ENCODE results near the gene ERICH3. TPM values are rescaled to one million over a fixed set of nuclear protein-coding genes. Genes with fewer than 3 reads are reported as not detected.

ERICH3 gene
- total and polyA plus RNA-seq, 9 of the 15 experiments (the other 6 are each of a cell fraction or from before 2014, with no cell fraction given), result not detected

GRCh38 chr1:74713849-74714248 lies 40.3 kb upstream of the ERICH3 start:
- intact Hi-C loops (cut with micrococcal nuclease), result no loop called here
- H3K79me2 ChIP-seq (ENCODE audit: control insufficient read depth, insufficient read depth, low read length), result no peaks in the 10 kb centered on the region
- DNase-seq (ENCODE audit: extremely low read depth in 1 of 4, low spot score in 3 of 4) (no peak), ATAC-seq (no peak), FAIRE-seq (no peak)
- ChIA-PET CTCF (ENCODE audit: low intra/inter-chr PET ratio) (no interaction called here), POLR2A (no interaction called here)
- H3K4me1 ChIP-seq (replicated peaks in 1 of 2; ENCODE audit: control insufficient read depth in 2 of 2, insufficient read depth in 2 of 2, low read length in 2 of 2), result no peaks in the 10 kb centered on the region
- H4K20me1 ChIP-seq (replicated peaks; ENCODE audit: control insufficient read depth, insufficient read depth, low read length), result no peaks in the 10 kb centered on the region
- no peak overlapping the region for H3K4me2 ChIP-seq (ENCODE audit: insufficient read depth, low read length)
- no peaks in the 10 kb centered on the region for H3K9me1 ChIP-seq (ENCODE audit: control insufficient read depth, insufficient read depth, low read length)
- TF ChIP-seq DACH1 (IDR thresholded peaks at IDR 0.05; ENCODE audit: partially characterized antibody) (no peak), SREBF1 (IDR thresholded peaks at IDR 0.05; ENCODE audit: borderline replicate concordance, low read depth, low read length) (no peak), AFF1 (IDR thresholded peaks at IDR 0.05; ENCODE audit: low read depth in 1 of 2, partially characterized antibody in 2 of 2) (no peak), ZBTB17 (CRISPR knock-in tag; IDR thresholded peaks at IDR 0.05) (no peak), CTCF (IDR thresholded peaks at IDR 0.05 in 2 of 3, conservative IDR thresholded peaks at IDR 0.05 in 1 of 3; ENCODE audit: insufficient read depth in 2 of 3, low read depth in 1 of 3, low read length in 3 of 3) (no peak), ZNF212 (CRISPR knock-in tag; IDR thresholded peaks at IDR 0.05) (no peak), KLF10 (CRISPR knock-in tag; IDR thresholded peaks at IDR 0.05) (no peak), FOXM1 (IDR thresholded peaks at IDR 0.05; ENCODE audit: low read depth) (no peak), FOXM1 (CRISPR knock-in tag; IDR thresholded peaks at IDR 0.05; ENCODE audit: low read depth) (no peak)
- no peak overlapping the region for H3K9ac ChIP-seq (ENCODE audit: insufficient read depth in 1 of 2, low read depth in 2 of 2, low read length in 2 of 2)
- no TSS peak for BruUV-seq (replicated peaks)
- H3K4me3 ChIP-seq, result no peak overlapping the region
- H3K36me3 ChIP-seq (ENCODE audit: control insufficient read depth, insufficient read depth, low read length), result peaks cover 82% of the 10 kb centered on the region
- H2AFZ ChIP-seq (ENCODE audit: low read depth, low read length), result no peak overlapping the region
- no peaks in the 10 kb centered on the region for H3K9me3 ChIP-seq (replicated peaks; ENCODE audit: control insufficient read depth, insufficient read depth, low read depth, low read length)
- no peaks in the 10 kb centered on the region for H3K27me3 ChIP-seq (ENCODE audit: control insufficient read depth in 2 of 2, insufficient read depth in 2 of 2, low read length in 2 of 2)
- in situ Hi-C loops (cut with MboI), result no loop called here
- no peak overlapping the region for H3K27ac ChIP-seq (ENCODE audit: extremely low read depth, low read depth, low read length)
- 73% methylated on average over 3 of the region's 3 CpGs for WGBS (ENCODE audit: insufficient coverage, low coverage, missing lambda C conversion rate)
